GM19351 (cell line): ENCODE data around the gene CEP112.

Source experiments
- ATAC-seq: cut with Tn5 transposase; IDR thresholded peaks from one replicate; pipeline ENCODE4 v1.9.1; 2021; ENCODE audit warnings: mild to moderate bottlenecking, moderate library complexity; ENCODE audit not compliant: unreplicated experiment

CEP112 gene

GRCh38 chr17:65941356-65941899 is 250.5 kb downstream of the CEP112 start:
- ATAC-seq = no peak

GRCh38 chr17:65936013-65936412 is 255.9 kb downstream of the CEP112 start:
- no peak for ATAC-seq

- no peak for ATAC-seq
These were observed 258.6 kb downstream of the CEP112 start for GRCh38 chr17:65933290-65933689.

GRCh38 chr17:65931246-65932149 is 260.4 kb downstream of the CEP112 start:
- ATAC-seq = no peak

GRCh38 chr17:65930140-65930730 is 261.7 kb downstream of the CEP112 start:
- no peak for ATAC-seq

GRCh38 chr17:65926599-65926998 is 265.3 kb downstream of the CEP112 start:
- no peak for ATAC-seq

- ATAC-seq = no peak
These were observed 266.2 kb downstream of the CEP112 start for GRCh38 chr17:65925606-65926307.

GRCh38 chr17:65920996-65921395 is 270.9 kb downstream of the CEP112 start:
- ATAC-seq = no peak

- no peak for ATAC-seq
These were observed 273.0 kb downstream of the CEP112 start for GRCh38 chr17:65918916-65919315.

GRCh38 chr17:65918500-65918899 is 273.4 kb downstream of the CEP112 start:
- no peak for ATAC-seq

GRCh38 chr17:65917560-65917959 is 274.4 kb downstream of the CEP112 start:
- ATAC-seq = no peak

GRCh38 chr17:65916425-65916824 is 275.5 kb downstream of the CEP112 start:
- ATAC-seq = no peak

- ATAC-seq = peak; percentile 96
These were observed 277.1 kb downstream of the CEP112 start for GRCh38 chr17:65914784-65915342.

GRCh38 chr17:65913326-65913850 is 278.5 kb downstream of the CEP112 start:
- ATAC-seq = no peak

- no peak for ATAC-seq
These were observed 281.1 kb downstream of the CEP112 start for GRCh38 chr17:65910836-65911235.

- no peak for ATAC-seq
These were observed 289.0 kb downstream of the CEP112 start for GRCh38 chr17:65902831-65903522.

- ATAC-seq = no peak
These were observed 289.8 kb downstream of the CEP112 start for GRCh38 chr17:65902155-65902554.

GRCh38 chr17:65901394-65901793 is 290.5 kb downstream of the CEP112 start:
- ATAC-seq = no peak

- no peak for ATAC-seq
These were observed 291.7 kb downstream of the CEP112 start for GRCh38 chr17:65900216-65900615.

GRCh38 chr17:65898651-65899050 is 293.3 kb downstream of the CEP112 start:
- no peak for ATAC-seq
